KOPT-K1 (cell line): Measurements from ENCODE around the gene SNX15.

Experiments
- H3K27ac ChIP-seq: fragments of 200-600 bp; sonication (generic); 2 replicates; pipeline ENCODE4 v1.5.1; 2016; ENCODE audit warnings: antibody characterized with exemption, mild to moderate bottlenecking, low read depth, low read length; ENCODE audit not compliant: poor library complexity, severe bottlenecking
- H3K36me3 ChIP-seq: fragments of 200-600 bp; sonication (generic); 2 replicates; pipeline ENCODE4 v1.5.1; 2017; ENCODE audit warnings: antibody characterized with exemption, mild to moderate bottlenecking, low read length, moderate library complexity; ENCODE audit not compliant: insufficient read depth
- H3K9me3 ChIP-seq: fragments of 200-600 bp; sonication (generic); 2 replicates; pipeline ENCODE4 v1.5.1; 2017; ENCODE audit warnings: antibody characterized with exemption, low read length, mild to moderate bottlenecking; ENCODE audit not compliant: insufficient read depth, poor library complexity, severe bottlenecking

SNX15 gene

DNA sequence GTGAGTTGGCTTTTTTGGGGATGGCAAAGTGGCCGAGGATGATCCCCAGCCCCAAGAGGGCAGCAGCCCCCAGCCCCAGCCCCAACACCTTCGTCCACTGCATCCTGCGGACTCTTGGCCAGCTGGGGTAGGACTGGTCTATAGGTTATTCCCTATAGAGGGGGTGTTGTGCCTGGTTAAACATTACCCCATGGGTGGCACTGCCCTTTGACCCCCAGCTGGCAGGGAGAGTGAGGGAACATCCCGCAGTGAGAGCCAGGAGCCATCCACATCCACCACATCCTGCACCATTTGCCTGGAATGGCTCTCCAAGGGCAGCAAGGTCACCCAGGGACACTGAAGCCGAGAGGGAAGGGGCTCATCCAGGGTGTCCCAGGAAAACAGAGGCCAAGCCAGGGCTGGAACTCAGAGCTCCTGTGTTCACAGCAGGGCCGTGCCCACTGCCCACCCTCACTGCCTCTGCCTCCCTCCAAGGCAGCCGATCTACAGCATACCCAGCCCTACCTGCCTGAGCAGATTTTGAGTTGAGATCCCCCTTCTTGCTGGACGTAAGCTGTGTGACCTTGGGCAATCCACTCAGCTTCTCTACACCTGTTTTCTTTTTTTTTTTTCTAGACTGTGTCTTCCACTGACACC is 31.3 kb downstream of the SNX15 start, which contains the start of gene NAALADL1:
NAALADL1 (minus strand) TSS at position 135 of the 636 bp plus-strand sequence; CDS start at position 103, 32 bp downstream.
- H3K27ac ChIP-seq, result no peak within 1 kb of the TSS
- no peaks in the 10 kb centered on the region for H3K9me3 ChIP-seq
- H3K36me3 ChIP-seq, result no peaks in the 10 kb centered on the region

DNA sequence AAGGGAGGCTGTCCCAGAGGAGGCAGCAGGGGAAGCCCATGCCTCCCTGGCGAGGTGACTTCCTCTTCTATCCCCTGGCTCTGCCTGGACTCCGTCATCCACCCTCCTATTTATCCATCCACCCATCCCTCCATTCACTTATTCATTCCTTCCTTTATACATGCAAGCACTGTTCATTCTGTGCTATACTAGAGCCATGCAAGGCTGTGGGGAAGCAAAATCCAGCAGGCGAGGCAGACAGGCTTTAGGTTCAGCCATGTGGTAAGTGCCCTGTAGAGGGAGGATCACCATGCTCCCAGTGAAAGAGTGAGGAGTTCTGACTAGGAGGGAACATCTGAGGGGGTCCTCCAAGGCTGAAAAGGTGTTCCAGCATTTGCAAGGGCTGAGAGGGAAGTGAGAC is 32.3 kb downstream of the SNX15 start:
- H3K27ac ChIP-seq, result no peak overlapping the region
- H3K9me3 ChIP-seq, result no peaks in the 10 kb centered on the region

DNA sequence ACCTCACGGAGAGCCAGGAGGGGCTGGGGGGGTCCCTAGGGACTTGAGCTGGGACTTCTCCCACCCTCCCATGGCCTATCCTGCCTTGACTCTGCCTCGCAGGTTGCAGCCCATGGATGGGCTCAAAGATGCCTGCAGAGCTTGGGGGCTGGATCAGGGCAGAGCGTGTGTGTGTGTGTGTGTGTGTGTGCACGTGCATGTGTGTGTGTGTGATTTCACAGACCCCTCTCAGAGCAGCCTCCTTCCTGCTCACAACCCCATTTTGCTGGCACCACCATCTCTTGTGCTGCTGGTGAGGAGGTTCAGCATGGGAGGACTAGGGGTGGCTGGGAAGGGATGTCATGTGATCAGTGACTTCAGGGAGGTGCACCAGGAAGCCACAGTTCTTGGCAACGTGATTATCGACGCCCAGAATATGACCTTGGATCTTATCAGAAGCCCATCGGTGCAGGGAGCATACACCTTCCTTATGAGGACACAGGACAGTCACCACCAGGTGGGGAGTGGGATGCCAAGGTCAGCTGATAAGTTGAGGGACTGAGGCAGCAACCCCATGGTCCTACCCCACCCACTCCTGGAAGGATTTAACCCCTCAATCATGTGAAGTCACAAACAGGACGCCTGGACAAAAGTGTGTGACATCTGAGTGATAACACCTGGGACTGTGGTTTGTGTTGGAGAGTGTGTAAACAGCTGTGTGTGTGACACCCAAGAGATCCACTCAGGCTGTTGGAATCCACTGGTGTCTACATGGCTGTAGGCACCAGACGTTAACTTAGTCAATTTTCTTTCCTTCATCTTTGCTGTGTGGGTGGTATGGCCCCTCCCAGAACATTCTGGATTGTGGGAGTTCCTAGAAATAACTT is 33.0 kb downstream of the SNX15 start:
- Histone ChIP-seq H3K9me3 (no peaks in the 10 kb centered on the region), H3K36me3 (no peaks in the 10 kb centered on the region), H3K27ac (no peak overlapping the region)

More for the DNA sequence above, 32.3 kb downstream of the SNX15 start:
- no peaks in the 10 kb centered on the region for H3K36me3 ChIP-seq

DNA sequence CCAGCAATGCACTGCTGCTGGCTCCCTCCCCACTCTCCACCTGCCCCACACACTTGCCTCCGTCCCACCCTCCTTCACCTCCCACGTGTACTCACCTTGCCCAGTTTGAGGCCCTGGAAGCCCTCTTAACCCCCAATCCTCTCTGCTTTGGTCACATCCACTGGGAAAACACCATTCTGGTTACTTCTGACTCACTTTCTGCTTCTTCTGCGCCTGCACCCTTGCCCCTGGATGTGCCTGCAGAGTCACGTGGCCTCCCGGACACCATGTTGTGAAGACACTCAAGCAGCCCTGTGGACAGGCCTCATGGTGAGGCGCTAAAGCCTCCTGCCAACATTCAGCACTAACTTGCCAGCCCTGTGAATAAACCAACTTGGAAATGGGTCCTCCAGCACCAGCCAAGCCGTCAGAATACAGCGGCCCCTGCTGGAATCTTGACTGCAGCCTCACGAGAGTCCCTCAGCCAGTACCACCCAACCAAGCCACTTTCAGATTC is 33.7 kb downstream of the SNX15 start:
- no peak overlapping the region for H3K27ac ChIP-seq
- no peaks in the 10 kb centered on the region for H3K36me3 ChIP-seq
- no peaks in the 10 kb centered on the region for H3K9me3 ChIP-seq

DNA sequence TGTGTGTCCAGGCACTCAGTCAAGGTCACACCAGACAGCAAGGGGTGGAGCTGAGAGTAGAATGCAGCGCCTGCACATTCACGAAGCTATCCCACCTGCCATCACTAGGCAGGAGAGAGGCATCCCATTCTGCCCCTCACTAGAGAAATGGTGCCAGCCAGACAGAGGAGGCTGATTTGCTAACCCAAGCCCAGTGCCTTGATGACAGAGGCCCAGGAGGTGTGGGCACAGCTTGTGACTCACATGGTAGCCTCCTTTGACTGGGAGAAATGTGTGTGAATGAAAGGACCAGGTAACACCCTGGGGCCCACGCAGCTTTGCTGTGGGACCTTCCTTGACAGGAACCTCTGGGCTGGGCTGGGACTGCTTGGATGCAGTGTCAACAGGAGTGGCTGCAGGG is 36.3 kb downstream of the SNX15 start:
- Histone ChIP-seq H3K27ac (no peak overlapping the region), H3K36me3 (no peaks in the 10 kb centered on the region), H3K9me3 (no peaks in the 10 kb centered on the region)

DNA sequence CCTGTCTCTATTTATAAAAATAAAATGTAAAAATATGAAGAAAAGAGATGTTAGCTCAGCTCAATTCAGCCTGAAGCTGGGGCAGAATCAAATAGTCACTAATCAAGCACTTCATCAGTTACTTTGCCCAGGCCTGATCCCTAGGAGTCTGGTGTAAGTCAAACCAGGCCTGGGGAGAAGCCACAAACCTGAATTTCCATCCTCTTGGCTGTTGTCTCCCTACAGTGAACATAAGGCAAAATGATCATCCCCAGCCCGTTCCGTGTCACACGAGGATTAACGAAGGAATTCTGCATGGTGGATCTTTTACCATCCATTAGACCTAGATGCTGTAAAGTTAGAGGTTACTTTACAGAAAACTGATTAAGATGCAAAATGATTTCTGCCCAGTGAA is 37.6 kb downstream of the SNX15 start:
- H3K27ac ChIP-seq, result no peak overlapping the region
- no peaks in the 10 kb centered on the region for H3K36me3 ChIP-seq
- no peaks in the 10 kb centered on the region for H3K9me3 ChIP-seq

DNA sequence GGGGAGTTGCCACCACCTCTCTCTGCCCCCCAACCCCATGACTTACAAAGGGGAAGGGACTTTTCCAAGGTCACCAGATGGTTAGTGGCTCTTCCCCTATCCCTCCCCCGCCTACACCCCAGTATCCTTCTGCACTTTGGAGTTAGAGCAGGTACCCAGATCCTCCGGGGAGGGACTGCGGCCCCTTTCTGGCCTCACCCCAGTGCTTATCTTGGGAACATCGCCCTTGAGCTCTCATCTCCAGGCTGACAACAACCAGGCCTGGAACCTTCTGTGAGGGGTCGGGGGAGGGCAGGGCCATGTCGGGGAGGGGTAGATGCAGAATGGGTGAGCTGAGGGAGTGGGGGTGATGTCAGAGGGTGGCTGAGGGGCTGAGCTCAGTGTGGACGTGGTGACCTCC is 38.6 kb downstream of the SNX15 start:
- no peak overlapping the region for H3K27ac ChIP-seq
- no peaks in the 10 kb centered on the region for H3K36me3 ChIP-seq
- H3K9me3 ChIP-seq, result no peaks in the 10 kb centered on the region

DNA sequence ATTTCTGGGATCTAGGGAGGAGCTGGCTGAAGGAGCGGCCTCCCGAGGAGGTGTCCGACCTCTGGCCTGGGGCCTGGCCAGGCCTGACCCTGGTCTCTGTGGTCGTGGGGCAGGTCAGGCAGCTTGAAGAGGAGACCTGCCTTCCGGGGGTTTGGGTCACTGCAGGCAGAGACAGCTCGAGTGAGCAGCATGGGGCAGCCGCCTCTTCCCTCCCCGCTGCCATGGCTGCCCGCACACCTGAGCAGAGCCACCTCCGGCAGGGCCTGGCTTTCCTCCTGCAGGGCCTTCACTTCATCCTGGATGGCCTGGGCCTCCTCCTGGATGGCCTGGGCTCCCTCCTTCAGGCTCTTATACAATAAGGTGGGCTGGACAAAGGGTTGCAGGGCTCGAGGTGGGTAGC is 39.1 kb downstream of the SNX15 start:
- Histone ChIP-seq H3K36me3 (no peaks in the 10 kb centered on the region), H3K9me3 (no peaks in the 10 kb centered on the region), H3K27ac (no peak overlapping the region)

DNA sequence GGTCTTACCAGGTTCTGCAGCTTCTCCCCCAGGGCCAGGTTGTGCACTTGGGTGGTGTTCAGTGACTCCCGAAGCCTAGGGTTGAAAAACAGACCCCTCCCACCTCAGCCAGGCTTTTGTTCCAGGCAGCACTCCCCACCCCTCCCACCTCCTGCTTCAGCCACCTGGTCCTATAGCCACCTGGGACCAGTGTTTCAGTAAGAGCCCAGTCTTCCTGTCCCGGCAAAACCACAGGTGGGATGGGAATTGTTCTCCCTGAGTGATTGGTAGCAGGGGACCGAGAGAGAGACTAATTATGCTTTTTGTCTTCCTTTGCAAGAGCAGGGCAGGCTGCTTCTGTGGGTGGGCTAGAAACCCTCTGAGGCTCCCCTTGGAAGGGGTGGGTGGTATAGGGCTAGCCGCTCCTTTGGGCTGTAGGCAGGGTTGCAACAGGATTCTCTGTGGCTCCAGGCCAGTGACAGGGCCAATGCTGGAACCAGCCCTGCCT is 39.6 kb downstream of the SNX15 start:
- no peaks in the 10 kb centered on the region for H3K36me3 ChIP-seq
- no peaks in the 10 kb centered on the region for H3K9me3 ChIP-seq
- no peak overlapping the region for H3K27ac ChIP-seq

DNA sequence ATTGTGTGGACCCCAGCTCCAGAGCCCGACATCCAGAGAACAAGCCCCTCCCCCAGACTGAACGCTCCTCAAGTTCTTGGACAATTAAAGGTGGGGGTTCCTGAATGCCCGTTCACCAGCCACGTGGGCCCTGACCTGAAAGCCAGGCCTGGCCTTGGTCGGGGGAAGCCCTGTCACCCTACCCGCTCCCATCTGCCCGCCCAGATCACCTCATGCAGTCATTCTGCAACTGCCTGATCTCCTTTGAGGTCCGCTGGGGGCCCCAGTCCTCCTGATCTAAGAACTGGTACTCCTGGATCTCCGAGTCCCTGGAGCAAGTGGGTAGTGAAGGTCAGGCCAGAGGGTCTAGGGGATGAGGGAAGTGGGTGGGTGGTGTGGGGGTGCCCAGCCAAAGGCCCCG is 40.2 kb downstream of the SNX15 start:
- no peaks in the 10 kb centered on the region for H3K9me3 ChIP-seq

DNA sequence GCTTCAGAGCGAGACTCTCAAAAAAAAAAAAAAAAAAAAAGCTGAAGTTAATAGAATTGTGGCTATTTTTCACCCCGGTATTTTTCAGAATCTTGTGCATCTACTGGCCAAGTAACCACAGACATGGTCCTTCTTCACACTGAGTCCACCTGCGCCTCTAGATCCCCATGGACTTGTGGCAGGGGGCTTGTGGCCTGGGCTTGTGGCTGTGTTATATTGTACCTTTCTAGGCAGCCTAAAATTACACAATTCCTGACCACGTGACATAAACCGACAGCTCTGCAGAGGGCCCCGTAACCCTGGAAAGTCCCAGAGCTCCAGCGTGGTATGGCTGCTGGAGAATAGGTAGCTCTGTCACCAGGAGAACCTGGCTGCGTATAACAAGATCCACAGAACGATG is 42.0 kb downstream of the SNX15 start:
- no peaks in the 10 kb centered on the region for H3K9me3 ChIP-seq
- H3K36me3 ChIP-seq, result no peaks in the 10 kb centered on the region
- H3K27ac ChIP-seq, result no peak overlapping the region

More for the DNA sequence above, 40.2 kb downstream of the SNX15 start:
- no peaks in the 10 kb centered on the region for H3K36me3 ChIP-seq
- no peak overlapping the region for H3K27ac ChIP-seq

DNA sequence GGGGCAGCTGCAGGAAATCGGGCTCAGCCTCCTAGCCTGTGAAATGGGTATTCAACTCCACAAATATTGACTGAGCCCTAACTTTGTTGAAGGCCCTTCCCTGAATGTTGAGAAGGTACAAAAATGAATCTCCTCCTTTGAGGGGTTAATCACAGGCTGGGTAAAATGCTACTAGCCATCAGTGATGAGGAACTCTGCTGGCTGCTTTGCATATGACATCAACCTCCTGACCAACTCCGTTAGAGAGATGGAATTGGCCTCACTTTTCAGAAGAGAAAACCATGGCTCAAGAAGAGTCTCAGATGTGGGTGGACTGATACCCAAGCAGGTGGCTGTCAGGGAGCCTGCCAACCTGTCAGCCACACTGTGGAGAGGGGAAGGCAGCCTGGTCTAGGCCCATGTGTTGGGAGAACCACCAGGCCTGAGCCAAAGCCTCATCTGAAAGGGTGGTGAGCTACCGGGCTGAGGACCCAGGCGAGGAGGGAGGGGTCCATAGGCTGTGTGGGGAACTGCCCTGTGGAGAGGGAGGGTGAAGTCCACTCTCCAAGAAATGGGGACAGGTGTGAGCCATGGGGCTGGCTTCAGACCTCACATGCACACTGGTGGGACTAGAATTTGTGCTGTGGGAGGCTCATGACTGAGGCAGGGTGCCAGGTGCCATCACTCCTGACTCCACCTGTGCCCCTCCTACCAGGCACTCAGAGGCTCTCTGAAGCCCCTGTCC is 44.8 kb downstream of the SNX15 start:
- Histone ChIP-seq H3K9me3 (no peaks in the 10 kb centered on the region), H3K27ac (no peak overlapping the region), H3K36me3 (peaks cover 21% of the 10 kb centered on the region)

DNA sequence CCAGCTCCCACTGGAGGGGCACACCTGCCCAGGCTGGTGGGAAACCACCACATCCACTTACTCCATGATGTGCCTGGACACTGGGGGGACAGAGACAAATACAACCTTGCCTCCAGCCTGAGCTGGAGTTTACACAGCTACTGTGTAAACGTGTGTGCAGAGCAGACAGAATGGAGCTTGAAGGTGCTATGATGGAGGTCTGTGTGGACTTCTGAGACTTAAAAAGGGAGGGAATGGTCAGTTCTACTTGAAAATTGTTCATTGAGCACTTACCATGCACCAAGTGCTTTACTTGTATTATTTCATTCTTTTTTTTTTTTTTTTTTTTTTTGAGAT is 45.4 kb downstream of the SNX15 start:
- Histone ChIP-seq H3K27ac (no peak overlapping the region), H3K36me3 (peaks cover 26% of the 10 kb centered on the region), H3K9me3 (no peaks in the 10 kb centered on the region)

DNA sequence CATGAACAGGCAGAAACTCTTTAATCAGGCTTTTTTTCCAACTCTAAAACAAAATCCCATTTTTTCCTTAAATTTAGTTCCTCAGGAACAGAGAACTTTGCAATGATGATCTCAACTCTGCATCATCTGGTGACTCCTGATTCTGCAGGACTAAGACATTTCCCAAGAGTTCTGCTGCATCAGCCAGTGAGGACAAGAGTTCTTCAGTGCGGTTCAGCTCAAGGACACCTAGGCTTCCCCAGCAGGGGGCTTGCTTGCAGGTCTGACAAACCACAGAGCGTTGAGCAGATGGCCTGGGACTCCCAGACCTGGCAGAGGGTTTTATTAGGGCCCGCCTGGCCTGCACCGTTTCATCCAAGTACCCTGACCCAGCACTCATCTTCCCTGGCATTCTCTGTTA is 50.2 kb downstream of the SNX15 start:
- H3K9me3 ChIP-seq, result no peaks in the 10 kb centered on the region
- H3K36me3 ChIP-seq, result peaks cover 74% of the 10 kb centered on the region
- no peak overlapping the region for H3K27ac ChIP-seq

DNA sequence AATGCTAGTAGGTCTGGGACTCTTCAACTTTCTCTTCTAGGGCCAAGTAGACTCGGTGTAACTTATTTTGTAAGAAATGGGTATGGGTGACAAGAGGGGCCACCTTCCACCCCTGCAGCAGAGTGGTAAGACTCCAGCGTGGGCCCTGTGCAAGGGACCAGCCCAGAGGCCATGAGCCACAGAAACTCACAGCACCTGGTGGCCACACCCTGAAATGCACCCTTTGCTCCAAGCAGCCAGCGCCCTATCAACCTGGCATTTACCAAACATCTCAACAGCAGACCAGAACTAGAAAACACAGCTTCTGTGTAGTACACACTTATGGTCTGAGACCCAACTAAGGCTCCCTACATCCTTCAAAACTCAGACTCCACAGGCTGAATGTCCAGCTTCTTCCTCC is 50.9 kb downstream of the SNX15 start:
- Histone ChIP-seq H3K27ac (no peak overlapping the region), H3K9me3 (no peaks in the 10 kb centered on the region), H3K36me3 (peaks cover 80% of the 10 kb centered on the region)
